Muscle layer of colon (tissue), 2 donors: ENCODE measurements around the gene TUBA3E.
"Not testable (repeated sequence)": the region's sequence is repeated elsewhere in the genome, so short reads cannot be mapped to it uniquely, and the experiment has no call there.

Source experiments
- H3K27ac ChIP-seq: one replicate; pipeline ENCODE4 v1.7.0; 2013; ENCODE audit warnings: low read depth, mild to moderate bottlenecking, low read length, moderate library complexity
- H3K27me3 ChIP-seq, 2 donors: one replicate each; pipeline ENCODE4 v1.7.0; 2013; ENCODE audit warnings: low read length in 2 of 2, mild to moderate bottlenecking in 2 of 2; ENCODE audit not compliant: insufficient read depth in 2 of 2, control insufficient read depth in 1 of 2
- H3K36me3 ChIP-seq: one replicate; pipeline ENCODE4 v1.7.0; 2013; ENCODE audit warnings: mild to moderate bottlenecking, low read length; ENCODE audit not compliant: insufficient read depth
- H3K4me1 ChIP-seq: one replicate; pipeline ENCODE4 v1.7.0; 2013; ENCODE audit warnings: mild to moderate bottlenecking, low read length; ENCODE audit not compliant: insufficient read depth
- H3K4me3 ChIP-seq, 2 donors: one replicate each; pipeline ENCODE4 v1.7.0; 2013; ENCODE audit warnings: low read length in 2 of 2, low read depth in 1 of 2, mild to moderate bottlenecking in 1 of 2, moderate library complexity in 1 of 2
- H3K9ac ChIP-seq: one replicate; pipeline ENCODE4 v1.7.0; 2013; ENCODE audit warnings: low read length
- H3K9me3 ChIP-seq: one replicate; pipeline ENCODE4 v1.7.0; 2013; ENCODE audit warnings: mild to moderate bottlenecking, low read length
- donor health status: abdominal sarcoma.
- donor health status: Adenocarcinoma of cecum.

The TUBA3E gene

DNA sequence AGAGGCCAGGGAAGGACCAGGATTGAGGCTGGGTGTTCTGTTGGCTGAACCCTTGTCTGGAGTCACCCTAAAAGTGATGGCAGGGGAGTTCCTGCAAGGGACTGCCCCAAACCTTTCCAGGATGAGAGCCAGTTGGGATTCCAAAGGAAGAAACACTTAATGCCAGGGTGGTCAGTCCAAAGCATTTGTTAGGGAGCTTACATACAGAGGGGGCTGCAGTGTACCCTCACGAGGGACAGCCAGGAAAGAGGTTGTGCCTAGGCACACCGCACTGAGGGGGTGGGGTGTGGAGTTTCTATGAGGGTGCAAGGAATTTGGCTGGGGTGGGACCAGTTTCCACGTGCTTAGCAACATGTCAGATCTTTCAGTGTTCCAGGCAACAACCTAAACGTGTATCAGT, 9.3 kb downstream of the TUBA3E start:
- not testable (repeated sequence) for H3K9ac ChIP-seq, H3K4me3 ChIP-seq, H3K27ac ChIP-seq, H3K36me3 ChIP-seq, H3K9me3 ChIP-seq, H3K27me3 ChIP-seq, H3K4me1 ChIP-seq

DNA sequence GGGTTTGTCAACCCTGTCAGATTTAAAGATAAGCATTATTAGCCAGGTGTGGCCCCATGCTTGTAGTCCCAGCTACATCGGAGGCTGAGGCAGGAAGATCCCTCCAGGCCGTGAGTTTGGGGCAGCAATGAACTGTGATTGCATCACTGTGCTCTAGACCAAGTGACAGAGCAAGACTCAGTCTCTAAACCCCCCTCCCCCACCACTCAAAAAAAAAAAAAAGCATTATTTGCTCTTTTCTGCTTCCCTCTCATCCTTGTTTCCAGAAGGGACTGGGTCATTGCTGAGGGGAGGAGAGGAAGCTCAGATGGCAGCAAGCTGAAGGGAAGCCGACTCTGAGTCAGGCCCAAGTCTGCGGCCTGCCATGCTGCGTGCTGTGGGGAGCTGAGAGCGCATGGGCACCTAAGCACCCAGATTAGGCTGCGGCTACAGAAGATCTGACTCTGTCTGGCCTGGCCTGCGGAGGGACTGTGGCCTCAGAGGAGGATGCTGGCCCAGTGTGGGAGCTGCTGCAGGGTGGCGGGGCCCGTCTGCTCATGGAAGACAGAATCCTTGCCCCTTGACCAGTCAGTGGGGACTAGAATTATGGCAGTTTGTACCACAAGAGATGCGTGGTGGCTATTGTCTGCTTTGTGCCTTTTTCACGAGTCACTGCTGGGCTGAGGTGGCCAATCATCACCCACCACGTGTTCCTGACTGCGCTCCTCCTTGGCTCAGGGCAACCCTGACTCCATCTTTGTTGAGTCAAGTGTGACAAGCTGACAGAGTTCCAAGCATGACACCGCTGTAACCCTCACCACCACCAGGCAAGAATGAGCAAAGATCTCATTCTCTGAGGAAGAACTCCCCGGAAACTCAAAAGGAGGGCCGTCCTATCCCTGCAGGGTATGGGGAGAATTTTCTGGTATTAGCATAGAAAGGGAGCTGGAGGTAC, 10.1 kb downstream of the TUBA3E start:
- not testable (repeated sequence) for H3K4me1 ChIP-seq, H3K9me3 ChIP-seq, H3K9ac ChIP-seq, H3K4me3 ChIP-seq, H3K27me3 ChIP-seq, H3K27ac ChIP-seq, H3K36me3 ChIP-seq

DNA sequence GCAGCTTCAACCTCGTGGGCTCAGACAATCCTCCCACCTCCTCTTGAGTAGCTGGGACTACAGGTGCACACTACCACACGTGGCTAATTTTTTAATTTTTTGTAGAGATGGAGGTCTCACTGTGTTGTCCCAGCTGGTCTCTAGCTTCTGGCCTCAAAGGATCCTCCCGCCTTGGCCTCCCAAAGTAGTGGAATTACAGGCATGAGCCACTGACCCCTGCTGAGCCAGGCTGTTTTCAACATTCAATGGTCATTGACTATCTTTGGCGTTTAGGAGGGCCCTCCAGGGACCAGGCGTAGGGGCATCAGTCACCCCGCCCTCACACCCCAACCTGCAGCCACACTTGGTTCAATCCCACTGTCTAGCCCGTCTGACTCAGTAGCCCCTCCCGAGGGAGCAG, 11.0 kb downstream of the TUBA3E start:
- H3K36me3 ChIP-seq, result no peaks in the 10 kb centered on the region
- H3K27ac ChIP-seq, result no peak overlapping the region
- no peak overlapping the region for H3K9ac ChIP-seq
- peaks cover 8% of the 10 kb centered on the region for H3K4me1 ChIP-seq
- H3K27me3 ChIP-seq, result no peaks in the 10 kb centered on the region
- H3K9me3 ChIP-seq, result no peaks in the 10 kb centered on the region
- H3K4me3 ChIP-seq, result no peak overlapping the region

DNA sequence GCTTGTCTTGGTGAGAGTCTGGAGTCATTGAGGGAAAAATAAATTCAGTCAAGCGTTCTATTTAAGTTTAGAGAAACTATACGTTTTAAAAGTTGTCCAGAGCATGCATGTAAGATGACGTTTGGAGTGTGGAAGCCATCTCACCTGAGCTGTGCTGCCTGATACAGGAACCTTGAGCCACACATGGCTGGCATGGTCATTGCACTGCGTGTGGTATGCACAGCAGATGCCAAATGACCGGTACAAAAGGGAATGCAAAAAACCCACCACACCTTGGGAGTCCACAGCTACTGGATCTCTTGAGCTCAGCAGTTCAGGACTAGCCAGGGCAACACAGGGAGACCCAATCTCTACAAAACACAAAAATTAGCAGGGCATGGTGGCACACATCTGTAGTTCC, 11.8 kb downstream of the TUBA3E start:
- H3K36me3 ChIP-seq, result no peaks in the 10 kb centered on the region
- H3K4me3 ChIP-seq, result no peak overlapping the region
- H3K27me3 ChIP-seq, result no peaks in the 10 kb centered on the region
- H3K9ac ChIP-seq, result no peak overlapping the region
- no peaks in the 10 kb centered on the region for H3K9me3 ChIP-seq
- peaks cover 8% of the 10 kb centered on the region for H3K4me1 ChIP-seq
- no peak overlapping the region for H3K27ac ChIP-seq

DNA sequence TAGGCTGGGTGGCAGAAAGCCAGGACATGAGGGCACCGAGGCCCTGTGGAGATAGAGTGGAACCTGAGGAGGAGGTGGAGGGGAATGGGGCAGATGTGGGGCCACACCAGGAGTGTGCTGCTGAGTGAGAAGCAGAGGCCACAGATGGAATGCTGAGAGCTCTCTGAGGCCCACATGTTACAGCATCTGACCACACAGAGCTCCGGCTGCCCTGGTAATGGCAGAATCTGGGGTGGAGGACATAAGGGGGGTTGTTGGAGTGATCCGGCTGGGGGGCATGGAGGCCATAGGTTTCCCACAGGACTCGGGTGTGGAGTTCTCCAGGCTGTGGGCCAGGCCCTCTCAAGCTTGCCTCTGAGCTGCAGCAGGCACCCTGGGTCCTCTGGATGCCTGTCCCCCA, 12.3 kb downstream of the TUBA3E start:
- Histone ChIP-seq H3K9ac (no peak overlapping the region), H3K27ac (no peak overlapping the region)

DNA sequence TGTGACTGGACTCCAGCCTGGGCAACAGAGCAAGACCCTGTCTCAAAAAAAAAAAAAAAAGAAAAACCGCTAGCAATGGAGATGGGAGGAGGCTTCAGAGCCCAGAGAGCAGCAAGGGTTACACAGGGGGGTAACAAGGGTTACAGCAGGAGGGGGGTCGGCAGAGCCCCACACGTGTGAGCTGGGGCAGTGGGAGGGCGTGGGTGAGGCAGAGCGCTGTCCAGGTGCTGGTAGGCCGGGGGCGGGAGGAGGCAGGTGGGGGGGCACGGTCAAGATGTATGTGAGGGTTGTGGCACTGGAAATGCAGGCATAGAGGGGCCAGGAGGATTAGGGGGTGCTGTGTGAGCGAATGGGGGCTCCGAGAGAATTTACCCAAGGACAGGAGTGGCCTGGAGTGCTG, 12.8 kb downstream of the TUBA3E start:
- H3K4me1 ChIP-seq, result peaks cover 13% of the 10 kb centered on the region
- no peak overlapping the region for H3K9ac ChIP-seq
- H3K4me3 ChIP-seq, result no peak overlapping the region
- H3K36me3 ChIP-seq, result no peaks in the 10 kb centered on the region
- no peak overlapping the region for H3K27ac ChIP-seq
- no peaks in the 10 kb centered on the region for H3K27me3 ChIP-seq
- H3K9me3 ChIP-seq, result no peaks in the 10 kb centered on the region

More for the DNA sequence above, 12.3 kb downstream of the TUBA3E start:
- H3K27me3 ChIP-seq, result no peaks in the 10 kb centered on the region
- H3K4me1 ChIP-seq, result peaks cover 8% of the 10 kb centered on the region
- no peaks in the 10 kb centered on the region for H3K36me3 ChIP-seq
- no peaks in the 10 kb centered on the region for H3K9me3 ChIP-seq
- H3K4me3 ChIP-seq, result no peak overlapping the region

DNA sequence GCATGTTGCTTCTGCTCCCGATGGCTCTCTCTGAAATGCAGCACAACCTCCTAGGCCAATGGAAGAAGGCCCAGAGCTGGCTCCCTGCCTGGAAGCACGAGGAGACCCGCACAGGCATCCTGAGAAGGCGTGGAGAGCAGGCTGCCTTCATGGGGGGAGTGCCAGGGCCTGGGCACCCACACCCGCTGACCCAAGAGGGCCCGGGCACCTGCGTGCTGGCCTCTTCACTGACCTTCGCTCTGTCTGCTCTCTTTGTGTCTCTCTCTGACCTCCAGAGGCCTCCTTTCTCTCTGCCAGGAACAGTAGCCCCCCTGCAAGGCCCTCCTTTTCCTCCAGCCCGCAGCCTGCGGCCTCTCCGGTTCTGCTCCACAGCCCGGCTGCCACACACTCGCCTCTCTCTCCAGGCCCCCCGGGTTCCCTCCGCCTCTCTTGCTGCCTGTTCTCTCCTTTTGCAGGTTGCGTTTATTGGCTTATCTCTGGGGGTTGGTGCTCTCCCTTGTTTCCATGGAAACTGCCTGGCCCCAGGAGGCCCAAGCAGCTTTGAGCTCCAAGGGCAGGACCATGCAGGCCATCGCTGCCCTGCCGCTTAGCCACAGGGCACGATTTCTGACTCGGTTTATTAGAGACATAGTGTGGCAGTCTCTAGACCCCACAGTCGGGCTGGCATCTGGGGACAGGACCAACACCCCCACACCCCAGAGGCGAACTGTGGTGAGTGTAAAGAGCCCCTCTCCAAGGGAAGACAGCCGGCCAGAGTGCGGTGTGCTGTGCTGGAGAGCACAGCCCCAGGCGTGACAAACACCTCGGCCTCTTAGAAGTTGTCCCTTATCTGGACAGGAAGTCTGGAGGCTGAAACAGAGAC, 14.5 kb downstream of the TUBA3E start:
- Histone ChIP-seq H3K36me3 (no peaks in the 10 kb centered on the region), H3K27me3 (no peaks in the 10 kb centered on the region), H3K4me3 (peak overlapping the region in 1 of 2 donors; percentile 53), H3K4me1 (peaks cover 18% of the 10 kb centered on the region), H3K9ac (no peak overlapping the region), H3K9me3 (no peaks in the 10 kb centered on the region), H3K27ac (no peak overlapping the region)

DNA sequence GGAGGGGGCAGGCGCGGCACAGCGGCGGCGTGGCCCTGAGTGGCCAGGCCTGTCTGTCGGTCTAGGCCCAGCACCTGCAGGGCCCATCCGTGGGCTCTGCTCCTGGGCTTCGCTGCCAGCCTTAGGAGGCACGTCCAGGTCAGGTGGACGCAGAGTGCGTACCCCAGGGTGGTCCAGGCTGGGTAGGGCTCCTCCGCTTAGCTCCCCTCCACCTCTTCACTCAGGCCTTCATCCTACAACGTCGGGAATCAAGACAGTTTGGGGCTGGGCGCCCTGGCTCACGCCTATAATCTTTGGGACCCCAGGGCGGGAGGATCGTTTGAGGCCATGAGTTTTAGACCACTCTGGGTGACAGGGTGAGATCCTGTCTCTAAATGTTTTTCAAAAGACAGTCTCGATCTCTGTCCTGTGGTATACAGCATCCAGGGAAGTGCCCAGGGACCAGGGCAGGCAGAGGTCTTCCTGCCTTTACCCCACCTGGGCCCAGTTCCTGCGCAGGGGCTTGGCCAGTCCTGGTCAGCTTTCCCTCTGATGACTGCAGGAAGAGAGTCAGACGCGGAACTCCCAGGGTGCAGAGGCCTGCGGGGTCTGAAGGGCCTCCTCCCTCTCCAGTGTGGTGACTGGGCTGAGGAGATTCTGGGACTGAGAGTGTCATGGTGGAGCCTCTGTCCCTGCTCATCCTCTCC, 15.3 kb downstream of the TUBA3E start:
- not testable (repeated sequence) for H3K9me3 ChIP-seq, H3K36me3 ChIP-seq, H3K27me3 ChIP-seq
- Histone ChIP-seq H3K27ac (peak overlapping the region; percentile 44), H3K9ac (peak overlapping the region; percentile 49), H3K4me3 (peak overlapping the region; percentile 13 to 53), H3K4me1 (peaks cover 18% of the 10 kb centered on the region)

DNA sequence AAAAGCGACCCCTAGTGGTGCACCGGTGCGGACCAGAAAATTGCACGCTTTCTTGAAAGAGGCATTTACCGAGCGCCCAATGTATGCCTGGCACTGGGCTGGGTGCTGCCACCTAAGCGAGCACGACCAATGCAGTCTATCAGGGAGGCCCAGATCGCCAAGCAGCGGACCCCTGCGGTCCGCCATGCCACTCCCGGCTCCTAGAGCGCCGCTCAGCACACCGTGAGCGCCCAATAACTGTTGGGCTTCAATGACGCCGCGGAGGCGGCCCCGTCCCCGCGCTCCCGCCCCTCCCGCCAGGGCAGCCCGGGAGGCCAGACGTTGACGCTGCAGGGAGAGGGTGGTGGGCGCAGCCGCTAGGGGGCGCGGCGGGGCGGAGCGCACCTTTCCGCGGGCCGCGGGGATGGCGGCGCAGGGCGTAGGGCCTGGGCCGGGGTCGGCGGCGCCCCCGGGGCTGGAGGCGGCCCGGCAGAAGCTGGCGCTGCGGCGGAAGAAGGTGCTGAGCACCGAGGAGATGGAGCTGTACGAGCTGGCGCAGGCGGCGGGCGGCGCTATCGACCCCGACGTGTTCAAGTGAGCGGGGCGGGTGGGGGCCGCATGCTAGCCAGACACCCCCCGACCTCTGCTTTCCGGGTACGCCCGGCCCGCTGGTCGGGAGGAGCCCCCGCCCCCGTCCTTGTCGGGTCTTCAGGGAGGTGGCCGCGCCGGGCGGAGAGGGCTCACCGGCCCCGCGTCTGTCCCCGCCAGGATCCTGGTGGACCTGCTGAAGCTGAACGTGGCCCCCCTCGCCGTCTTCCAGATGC, 16.2 kb downstream of the TUBA3E start, which contains the start of gene MZT2B:
TSS of gene MZT2B (plus strand) at position 383 of the 803 bp plus-strand sequence. CDS start at position 404, 21 bp downstream.
- not testable (repeated sequence) for H3K27me3 ChIP-seq, H3K36me3 ChIP-seq, H3K9me3 ChIP-seq
- Histone ChIP-seq H3K4me1 (peaks cover 18% of the 10 kb centered on the region), H3K9ac (peak within 1 kb of the TSS; percentile 80), H3K4me3 (peak within 1 kb of the TSS; percentile 50 to 93), H3K27ac (peak within 1 kb of the TSS; percentile 77)

DNA sequence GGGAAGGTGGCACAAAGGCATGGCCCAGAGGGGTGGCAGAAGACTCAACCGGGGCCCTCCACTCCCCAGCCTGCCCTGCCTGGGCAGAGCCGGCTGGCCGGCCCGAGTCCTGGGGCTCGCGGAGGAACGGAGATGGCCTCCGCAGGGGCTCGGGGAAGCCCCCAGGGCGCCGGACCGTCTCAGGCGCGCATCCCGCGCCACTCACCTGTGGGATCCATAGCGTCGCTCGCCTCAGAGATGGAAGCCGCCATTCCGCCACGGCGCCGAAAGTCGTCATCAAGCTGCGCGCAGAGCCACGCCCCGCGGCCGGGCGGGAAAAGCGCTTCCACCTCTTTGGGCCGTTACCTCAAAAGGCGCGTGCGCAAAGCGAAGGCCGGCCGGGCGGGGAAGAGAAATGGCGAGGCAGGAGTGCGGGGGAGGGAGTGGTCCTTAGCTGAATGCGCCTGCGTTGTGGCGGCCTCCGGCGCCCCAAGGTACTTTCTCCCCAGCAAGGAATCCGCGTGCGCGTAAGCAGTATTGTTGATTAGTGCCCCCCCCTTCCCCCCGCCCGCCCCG, 16.8 kb downstream of the TUBA3E start, which contains the start of gene SMPD4:
TSS of gene SMPD4 (minus strand) at position 278 of the 555 bp plus-strand sequence. CDS start 5,010 bp downstream, outside the sequence.
- no peaks in the 10 kb centered on the region for H3K27me3 ChIP-seq
- peaks cover 18% of the 10 kb centered on the region for H3K4me1 ChIP-seq
- H3K27ac ChIP-seq, result peak within 1 kb of the TSS; percentile 77
- H3K36me3 ChIP-seq, result no peaks in the 10 kb centered on the region
- peak within 1 kb of the TSS; percentile 80 for H3K9ac ChIP-seq
- peak within 1 kb of the TSS; percentile 50 to 93 for H3K4me3 ChIP-seq
- no peaks in the 10 kb centered on the region for H3K9me3 ChIP-seq
